HTR-8/SVneo (cell line): ENCODE data around the gene CCDC138.
A peak's percentile ranks its signal among the peaks of the same experiment; 100 is the strongest.

ENCODE experiments used
- DNase-seq: peaks from one replicate; pipeline ENCODE4 v3.0.0; 2011; ENCODE audit warnings: low spot score, mixed read lengths; ENCODE audit not compliant: insufficient read length
- FAIRE-seq: peaks from 2 replicates; lab custom pipeline; 2011; peaks lifted over from hg19 to GRCh38; lab: Jason Lieb, UNC

Gene CCDC138

GRCh38 chr2:108825254-108825653 is 38.7 kb downstream of the CCDC138 start:
- DNase-seq = no peak
- no peak for FAIRE-seq

GRCh38 chr2:108825736-108826135 is 39.2 kb downstream of the CCDC138 start:
- FAIRE-seq (no peak), DNase-seq (no peak)

GRCh38 chr2:108829578-108830310 is 43.2 kb downstream of the CCDC138 start:
- DNase-seq = no peak
- FAIRE-seq = no peak

DNA sequence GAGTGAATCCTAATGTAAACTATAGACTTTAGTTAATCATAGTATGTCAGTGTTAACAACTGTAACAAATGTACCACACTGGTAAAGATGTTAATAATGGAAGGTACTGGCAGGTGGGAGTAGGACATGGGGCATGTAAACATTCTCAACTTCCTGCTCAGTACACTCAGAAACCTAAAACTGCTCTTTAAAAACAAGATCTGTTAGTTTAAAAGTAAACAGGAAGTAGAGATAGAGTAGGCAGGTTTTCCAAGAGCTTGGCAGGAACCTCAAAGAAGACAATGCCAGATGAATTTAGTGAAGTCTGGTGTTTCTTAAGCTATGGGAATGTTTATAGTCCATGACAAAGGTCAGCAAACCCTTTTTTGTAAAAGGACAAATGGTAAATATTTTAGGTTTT is 46.6 kb downstream of the CCDC138 start:
- FAIRE-seq (peak; percentile 33), DNase-seq (no peak)

- FAIRE-seq (no peak), DNase-seq (no peak)
Measured at GRCh38 chr2:108834620-108835019, 48.0 kb downstream of the CCDC138 start.

DNA sequence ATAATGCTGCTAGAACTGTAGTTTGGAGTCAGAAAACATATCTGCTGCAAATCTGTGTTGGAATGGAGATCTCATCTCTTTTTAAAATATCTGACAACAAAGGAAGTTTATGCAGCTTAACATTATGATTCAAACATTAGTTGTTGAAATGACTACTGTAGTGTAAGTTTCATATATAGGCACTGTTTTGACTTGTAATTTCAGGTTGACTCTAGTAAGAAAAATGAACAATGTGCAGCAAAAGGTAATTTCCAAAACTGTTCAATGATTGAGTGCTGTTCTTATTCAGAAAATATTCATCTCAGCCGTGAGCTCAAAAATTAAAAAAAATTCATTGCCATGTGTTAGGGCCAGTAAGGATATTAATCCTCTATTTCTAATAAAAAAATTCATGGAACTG is 48.5 kb downstream of the CCDC138 start:
- DNase-seq (no peak), FAIRE-seq (no peak)

- no peak for DNase-seq
- no peak for FAIRE-seq
Measured at GRCh38 chr2:108837198-108837597, 50.6 kb downstream of the CCDC138 start.

GRCh38 chr2:108841506-108841905 is 54.9 kb downstream of the CCDC138 start:
- FAIRE-seq (no peak), DNase-seq (no peak)

- DNase-seq (no peak), FAIRE-seq (no peak)
Measured at GRCh38 chr2:108845923-108846322, 59.4 kb downstream of the CCDC138 start.

DNA sequence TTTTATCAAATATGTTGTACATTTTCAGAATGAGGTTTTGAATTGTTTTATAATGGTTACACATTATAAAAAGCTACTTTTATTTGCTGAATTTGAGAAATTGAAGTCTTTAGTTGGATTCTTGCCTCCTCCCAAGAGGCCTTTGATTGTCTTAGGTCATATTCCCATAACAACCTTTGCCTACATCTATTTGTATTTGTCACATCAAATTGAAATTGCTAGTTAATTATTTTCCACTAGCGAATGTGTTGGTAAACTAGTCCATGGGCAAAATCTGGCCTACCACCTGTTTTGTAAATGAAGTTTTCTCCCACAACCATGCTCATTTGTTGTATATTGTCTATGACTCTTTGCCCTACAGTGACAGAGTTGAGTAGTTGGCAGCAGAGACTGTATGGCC is 60.4 kb downstream of the CCDC138 start:
- no peak for FAIRE-seq
- DNase-seq = no peak

- DNase-seq = no peak
- FAIRE-seq = no peak
Measured at GRCh38 chr2:108852375-108852774, 65.8 kb downstream of the CCDC138 start.

- DNase-seq (no peak), FAIRE-seq (no peak)
Measured at GRCh38 chr2:108853421-108853820, 66.8 kb downstream of the CCDC138 start.

GRCh38 chr2:108854484-108854883 is 67.9 kb downstream of the CCDC138 start:
- DNase-seq (no peak), FAIRE-seq (no peak)

DNA sequence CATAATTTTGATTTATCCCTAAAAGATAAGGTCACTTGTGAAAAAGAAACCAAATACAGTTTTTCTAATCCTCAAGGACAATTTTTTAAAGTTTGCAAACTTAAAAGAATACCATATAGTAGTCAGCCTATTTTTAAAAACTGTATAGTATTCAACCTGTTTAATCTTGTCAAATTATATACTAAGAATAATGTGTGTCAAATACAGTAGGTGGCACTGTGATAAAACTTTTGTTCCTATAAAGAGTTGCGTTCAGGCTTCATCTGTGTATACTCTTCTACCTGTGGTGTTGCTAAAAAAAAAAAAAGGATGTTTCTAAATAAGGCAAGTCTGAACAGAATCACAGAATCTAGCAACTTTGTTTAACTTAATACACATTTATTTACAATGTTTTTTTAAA is 68.6 kb downstream of the CCDC138 start:
- no peak for FAIRE-seq
- DNase-seq = peak; percentile 9

- DNase-seq (no peak), FAIRE-seq (no peak)
Measured at GRCh38 chr2:108858894-108859293, 72.3 kb downstream of the CCDC138 start.

GRCh38 chr2:108866041-108866440 is 79.5 kb downstream of the CCDC138 start:
- no peak for FAIRE-seq
- DNase-seq = no peak

DNA sequence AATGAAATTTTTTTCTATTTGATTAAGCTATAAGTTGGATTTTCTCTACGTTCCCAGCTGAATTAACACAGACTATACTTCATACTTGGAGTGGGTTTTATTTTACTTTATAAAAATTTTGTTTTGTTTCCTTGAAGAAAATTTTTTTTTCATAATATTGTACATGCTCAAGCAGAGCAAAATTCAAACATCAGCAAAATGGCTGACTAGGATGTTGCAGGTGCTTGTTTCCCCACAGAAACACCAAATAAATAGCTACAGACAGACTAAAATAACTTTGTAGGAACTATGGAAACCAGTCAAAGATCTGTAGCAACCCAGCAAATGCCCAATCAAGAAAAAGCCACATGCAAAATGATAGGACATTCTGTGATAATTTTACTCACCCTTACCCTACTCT is 82.3 kb downstream of the CCDC138 start:
- DNase-seq (no peak), FAIRE-seq (no peak)

DNA sequence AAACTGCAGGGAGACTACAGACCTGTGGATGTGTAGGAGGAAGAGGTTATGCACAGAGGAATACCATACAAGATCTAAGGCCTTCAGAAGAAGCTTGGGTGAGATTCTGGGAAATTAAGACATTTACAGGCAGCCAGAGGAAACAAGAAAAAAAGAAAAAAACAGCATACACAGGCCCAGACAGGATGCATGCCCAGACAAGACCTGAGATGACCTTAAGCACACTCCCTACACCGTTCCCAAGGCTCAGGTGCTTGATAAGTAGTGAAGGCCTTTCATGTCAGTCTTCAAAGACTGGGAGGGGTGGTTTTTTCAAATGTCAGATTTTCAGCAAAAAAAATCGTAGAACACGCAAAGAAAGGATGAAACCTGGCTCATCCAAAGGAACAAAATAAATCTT is 83.0 kb downstream of the CCDC138 start:
- FAIRE-seq (no peak), DNase-seq (no peak)

DNA sequence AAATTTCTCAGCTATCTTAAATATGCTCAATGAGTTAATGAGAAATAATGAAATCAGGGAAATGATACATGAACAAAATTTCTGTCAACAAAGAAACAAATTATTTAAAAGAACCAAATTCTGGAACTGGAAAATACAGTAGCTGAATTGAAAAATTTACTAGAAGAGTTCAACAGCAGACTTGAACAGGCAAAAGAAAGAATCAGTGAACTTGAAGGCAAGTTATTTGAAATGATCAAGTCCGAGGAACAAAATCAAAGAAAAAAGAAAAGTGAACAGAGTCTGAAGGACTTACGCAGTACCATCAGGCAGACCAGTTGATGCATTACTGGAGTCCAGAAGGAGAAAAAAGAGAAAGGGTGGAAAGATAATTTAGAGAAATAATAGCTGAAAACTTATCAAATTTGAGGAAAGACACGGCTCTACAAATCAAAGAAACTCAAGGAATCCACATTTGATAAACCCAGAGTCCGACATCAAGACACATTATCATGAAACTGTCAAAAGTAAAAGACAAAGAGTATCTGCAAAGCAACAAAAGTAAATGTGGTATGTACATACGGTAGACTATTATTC is 83.6 kb downstream of the CCDC138 start:
- DNase-seq = no peak

GRCh38 chr2:108877506-108877905 is 90.9 kb downstream of the CCDC138 start:
- DNase-seq = no peak
- no peak for FAIRE-seq

More for the DNA sequence above, 83.6 kb downstream of the CCDC138 start:
- no peak for FAIRE-seq

- DNase-seq = no peak
Measured at GRCh38 chr2:108878276-108878675, 91.7 kb downstream of the CCDC138 start.

DNA sequence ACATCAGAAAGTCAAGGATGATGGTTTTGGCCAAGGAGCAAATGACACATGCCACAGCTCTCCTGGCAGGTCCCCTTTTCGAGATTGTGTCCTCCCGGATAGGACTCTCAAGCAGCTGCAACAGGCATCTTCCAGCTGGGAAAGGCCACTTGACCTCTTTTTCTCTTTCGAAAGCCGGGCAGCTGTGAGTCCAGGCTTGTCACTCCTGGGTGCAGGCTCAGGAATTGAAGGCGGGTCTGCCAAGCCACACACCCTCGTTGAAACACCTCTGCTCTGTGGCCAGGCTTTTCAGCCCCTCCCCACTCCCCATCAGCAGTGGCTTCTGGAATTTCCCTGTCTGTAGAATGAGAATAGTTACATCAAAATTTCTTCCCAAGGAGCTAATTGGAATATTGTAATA is 98.0 kb downstream of the CCDC138 start:
- no peak for DNase-seq

More at GRCh38 chr2:108878276-108878675, 91.7 kb downstream of the CCDC138 start:
- no peak for FAIRE-seq

More for the DNA sequence above, 98.0 kb downstream of the CCDC138 start:
- FAIRE-seq = no peak
